Left renal cortex interstitium (tissue), 4 donors: Measurements from ENCODE around the gene FNDC7. TPM values are rescaled to one million over a fixed set of nuclear protein-coding genes. Genes with fewer than 3 reads are reported as not detected.
"Not testable (repeated sequence)": the region's sequence is repeated elsewhere in the genome, so short reads cannot be mapped to it uniquely, and the experiment has no call there.

Source experiments
- DNase-seq, 4 donors: peaks; one replicate each; pipeline ENCODE4 v3.0.0-alpha.2; 2013; ENCODE audit warnings: low read depth in 4 of 4, low spot score in 2 of 4, missing footprints in 1 of 4
- polyA plus RNA-seq, 4 donors: library from polyadenylated mRNA; unstranded; fragments of 120-200 nt; gene quantifications; one replicate each; pipeline ENCODE4 v1.2.1, GENCODE V29; 2013; ENCODE audit not compliant: insufficient read length in 4 of 4

The FNDC7 gene
- polyA plus RNA-seq, 4 donors = not detected

DNA sequence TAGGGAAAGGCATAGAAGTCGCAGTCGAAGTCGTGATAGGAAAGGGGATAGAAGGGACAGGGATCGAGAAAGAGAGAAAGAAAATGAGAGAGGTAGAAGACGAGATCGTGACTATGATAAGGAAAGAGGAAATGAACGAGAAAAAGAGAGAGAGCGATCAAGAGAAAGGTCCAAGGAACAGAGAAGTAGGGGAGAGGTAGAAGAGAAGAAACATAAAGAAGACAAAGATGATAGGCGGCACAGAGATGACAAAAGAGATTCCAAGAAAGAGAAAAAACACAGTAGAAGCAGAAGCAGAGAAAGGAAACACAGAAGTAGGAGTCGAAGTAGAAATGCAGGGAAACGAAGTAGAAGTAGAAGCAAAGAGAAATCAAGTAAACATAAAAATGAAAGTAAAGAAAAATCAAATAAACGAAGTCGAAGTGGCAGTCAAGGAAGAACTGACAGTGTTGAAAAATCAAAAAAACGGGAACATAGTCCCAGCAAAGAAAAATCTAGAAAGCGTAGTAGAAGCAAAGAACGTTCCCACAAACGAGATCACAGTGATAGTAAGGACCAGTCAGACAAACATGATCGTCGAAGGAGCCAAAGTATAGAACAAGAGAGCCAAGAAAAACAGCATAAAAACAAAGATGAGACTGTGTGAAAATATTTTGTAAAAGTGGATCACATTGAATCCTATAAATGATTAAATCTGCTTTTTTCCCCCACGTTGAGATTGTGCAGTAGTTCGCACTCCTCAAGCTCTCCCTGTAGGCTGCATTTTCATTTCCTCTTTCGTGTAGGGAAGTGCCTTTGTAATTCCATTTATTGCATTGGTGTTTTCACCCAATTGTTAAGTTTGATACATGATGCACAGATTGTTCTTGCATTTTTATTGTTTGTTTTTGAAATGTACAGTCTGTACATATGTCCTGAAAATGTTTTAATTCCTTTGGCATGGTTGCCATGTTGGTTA, 13.1 kb upstream of the FNDC7 start:
- DNase-seq = no peak

DNA sequence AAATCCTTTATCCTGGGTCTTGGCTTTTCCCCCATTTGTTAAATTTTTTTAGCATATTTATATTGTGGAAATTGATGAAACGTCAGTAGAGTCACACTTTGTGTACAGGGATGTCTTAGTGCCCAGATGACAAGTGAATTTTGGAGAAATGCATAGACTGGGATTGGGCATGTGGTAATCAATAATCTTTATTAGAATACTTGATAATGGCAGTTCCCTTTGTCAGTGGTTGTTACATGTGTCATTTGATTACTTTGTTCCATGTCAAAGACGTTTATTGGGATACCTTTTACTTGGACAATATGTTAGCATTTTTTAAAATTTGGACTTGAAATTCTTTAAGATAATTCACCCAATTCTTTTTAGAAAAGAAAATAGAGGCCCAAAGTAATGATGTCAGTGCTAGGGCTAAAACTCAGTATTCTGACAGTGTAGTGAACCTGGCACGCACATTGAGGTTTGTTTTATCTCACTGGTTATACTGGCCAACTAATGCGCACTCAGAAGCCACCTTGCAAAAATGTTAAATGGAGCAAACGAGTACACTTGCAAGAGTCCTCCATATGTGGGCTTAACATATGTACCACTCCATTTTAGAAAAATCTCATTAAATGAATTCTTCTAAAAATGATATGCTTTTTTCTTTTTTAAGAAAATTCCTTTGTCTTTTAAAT, 11.4 kb upstream of the FNDC7 start:
- DNase-seq = no peak

DNA sequence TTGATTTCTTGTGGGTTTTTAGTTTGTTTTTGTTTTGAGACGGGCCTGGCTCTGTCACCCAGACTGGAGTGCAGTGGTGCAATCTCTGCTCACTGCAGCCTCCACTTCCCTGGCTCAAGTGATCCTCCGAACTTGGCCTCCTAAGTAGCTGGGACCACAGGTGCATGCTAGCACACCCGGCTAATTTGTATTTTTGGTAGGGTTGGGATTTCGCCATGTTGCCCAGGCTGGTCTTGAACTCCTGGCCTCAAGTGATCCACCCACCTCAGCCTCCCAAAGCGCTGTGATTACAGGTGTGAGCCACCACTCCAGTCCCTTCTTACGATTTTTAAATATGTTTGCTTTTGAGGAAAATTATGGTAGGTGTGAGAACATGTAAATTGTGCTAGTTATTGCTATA, 10.6 kb upstream of the FNDC7 start:
- DNase-seq = not testable (repeated sequence)

DNA sequence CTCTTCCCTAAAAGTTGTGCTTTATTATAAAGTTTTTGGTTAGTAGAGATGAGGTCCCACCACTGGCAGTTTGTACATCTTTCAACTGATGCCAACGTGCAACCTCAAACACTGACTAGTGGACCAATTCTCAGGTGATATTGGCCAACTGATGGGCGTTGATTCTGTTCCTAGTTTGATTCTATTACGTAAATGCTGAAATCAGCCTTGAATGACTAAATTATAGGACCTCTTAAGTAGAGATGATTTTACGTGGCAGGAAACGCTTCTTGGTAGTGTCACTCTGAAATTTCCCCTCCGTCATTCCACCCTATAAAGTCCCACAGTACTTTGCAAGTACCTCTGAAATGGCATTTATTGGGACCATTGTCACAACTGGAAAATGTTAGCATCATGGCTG, 8.8 kb upstream of the FNDC7 start:
- no peak for DNase-seq

DNA sequence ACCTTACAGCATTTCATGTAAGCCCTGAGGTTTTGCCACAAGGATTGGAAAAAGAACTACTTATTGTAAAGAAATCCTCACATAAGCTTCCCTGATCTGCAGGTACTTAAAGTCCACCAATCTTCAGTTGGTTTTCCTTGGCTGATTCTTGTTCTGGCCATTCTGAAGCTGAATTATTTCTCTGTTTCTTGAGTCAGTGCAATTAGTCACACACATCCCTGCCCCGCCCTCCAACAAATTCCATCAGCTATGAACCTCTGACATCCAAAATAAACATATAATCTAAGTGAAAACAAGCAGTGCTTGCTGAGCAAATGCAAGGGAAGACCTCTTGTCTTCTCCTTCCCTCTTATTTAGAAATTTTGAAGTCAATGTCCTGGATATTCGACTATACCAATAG, 8.2 kb upstream of the FNDC7 start:
- no peak for DNase-seq

DNA sequence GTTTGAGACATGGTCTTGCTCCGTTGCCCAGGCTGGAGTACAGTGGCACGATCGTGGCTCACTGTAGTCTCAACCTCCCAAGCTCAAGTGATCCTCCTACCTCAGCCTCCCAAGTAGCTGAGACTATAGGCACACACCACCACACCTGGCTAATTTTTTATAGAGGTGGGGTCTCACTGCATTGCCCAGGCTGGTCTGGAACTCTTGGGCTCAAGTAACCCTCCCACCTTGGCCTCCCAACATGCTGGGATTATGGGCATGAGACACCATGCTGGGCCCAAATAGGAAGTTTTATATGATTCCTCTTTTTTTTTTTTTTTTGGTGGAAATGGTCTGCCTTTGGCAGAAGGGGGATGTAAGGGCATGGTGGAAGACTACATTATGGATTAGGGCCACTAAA, 6.1 kb upstream of the FNDC7 start:
- DNase-seq = no peak

DNA sequence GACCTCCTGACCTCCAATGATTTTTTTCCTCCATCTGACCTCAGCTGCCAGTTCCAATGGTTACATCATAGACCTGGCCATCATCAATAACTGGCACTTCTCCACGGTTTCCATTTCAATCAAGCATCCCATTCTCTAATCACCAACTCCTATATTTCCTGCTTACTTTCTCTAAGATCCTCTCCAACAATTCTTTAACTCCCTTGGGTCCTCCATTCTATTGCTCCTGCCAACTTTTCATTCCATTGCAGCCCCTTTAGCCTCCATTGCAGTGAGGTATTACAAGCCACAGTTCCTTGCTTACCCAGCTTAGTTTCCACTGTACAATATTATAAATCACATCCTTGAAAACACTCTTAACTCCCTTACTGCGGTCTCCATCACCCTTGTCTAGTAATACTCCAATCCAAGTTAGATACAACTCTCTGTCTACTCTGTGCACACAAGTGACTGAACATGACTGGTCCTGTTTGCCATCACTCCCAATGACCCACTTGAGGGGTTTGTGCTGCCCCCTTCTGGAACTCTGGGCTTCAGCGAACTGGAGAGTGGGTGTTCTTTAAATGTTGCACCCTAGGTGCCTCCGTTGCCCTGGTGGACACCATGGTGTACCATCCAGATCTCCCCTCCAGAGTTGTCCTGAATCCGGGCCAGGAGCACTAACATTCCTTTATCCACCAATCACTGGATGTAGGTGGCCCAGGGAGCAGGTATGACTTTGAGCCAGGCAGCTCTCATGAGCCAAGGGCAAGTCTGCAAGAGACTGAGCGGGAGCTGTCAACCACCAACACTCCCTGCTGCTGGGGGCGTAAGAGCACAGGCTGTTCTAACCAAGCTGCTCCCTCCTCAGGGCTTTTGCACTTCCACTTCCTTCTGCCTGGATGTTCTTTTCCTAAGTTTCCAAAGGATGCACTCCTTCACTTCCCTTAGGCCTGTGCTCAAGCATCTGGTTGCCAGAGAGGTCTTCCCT, 3.7 kb upstream of the FNDC7 start:
- no peak for DNase-seq

DNA sequence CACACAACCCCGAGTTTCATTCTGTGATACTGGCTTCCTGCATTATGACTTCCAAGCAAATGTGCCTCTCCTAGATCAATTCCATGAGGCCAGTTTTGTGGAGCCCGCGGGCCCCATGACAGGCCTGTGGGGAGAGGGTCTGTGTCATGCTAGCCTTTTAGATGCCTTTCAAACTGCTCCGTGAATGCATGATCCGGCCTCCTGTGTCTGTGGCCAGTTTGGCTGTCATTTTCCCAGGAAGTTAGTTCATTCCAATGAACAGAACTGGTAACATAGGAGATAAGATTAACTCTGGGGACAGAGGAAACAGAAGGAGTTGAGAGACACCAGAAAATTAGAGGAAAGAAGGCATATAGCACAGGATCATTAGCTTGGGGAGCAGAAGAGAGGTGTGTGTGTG, 3.2 kb downstream of the FNDC7 start:
- DNase-seq = no peak

DNA sequence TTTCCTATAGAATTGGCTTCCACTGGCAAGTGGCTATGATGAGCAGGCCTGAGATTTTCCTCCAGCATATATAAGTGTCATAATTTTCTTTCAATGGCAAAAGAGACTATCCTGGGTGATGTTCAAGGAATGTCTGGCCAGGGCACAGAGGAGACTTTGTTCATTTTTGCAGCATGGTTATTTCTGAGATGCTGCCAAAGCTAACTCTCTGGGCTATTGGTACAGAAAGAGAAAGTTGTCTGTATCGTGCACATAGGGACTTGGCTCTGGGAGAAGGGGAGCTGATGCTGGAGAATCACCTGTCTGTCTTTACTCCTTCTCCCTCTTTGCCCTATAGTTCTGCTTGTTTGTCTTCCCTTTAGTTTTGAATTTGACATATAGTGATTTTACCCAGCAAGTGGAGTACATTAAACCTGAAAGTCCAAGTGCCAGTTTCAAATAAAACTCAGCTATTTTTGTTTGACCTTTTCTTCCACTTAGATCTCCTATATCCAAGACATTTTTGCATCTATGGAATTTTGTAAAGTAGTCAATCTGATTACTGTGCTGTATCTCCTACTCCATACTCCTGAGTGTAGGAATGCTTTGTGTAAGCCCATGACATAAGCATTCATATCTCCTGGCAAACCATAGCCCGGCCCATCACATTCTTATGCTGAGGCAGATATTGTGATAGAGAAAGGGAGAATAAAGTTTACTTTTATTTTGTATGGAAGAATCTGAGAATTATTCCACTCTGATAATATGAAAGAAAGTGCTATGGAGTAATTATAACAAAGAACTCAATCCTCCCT, 3.9 kb downstream of the FNDC7 start:
- DNase-seq = no peak

DNA sequence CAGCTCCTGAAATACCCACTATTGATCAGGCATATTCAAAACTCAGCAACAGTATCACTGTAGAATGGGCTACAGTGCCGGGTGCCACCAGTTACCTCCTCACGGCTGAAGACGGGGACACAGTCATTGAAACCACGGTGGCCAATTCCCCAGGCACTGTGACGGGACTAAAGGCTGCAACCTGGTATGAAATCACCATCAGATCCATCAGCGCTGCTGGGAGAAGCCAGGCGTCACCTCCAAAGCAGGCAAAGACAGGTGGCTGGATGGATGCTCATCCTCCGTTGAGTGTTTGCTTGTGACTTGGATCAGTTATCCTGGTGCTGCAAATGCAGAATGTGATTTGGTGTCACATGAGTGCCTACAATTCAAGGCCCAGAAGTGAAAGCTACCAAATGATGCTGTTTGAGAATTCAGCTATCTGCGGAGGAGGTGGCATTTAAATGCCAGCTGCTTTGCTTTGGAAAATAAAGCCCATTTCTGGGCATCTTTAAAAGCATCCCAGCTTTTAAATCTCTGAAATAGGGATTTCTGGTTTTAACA, 5.1 kb downstream of the FNDC7 start:
- no peak for DNase-seq

DNA sequence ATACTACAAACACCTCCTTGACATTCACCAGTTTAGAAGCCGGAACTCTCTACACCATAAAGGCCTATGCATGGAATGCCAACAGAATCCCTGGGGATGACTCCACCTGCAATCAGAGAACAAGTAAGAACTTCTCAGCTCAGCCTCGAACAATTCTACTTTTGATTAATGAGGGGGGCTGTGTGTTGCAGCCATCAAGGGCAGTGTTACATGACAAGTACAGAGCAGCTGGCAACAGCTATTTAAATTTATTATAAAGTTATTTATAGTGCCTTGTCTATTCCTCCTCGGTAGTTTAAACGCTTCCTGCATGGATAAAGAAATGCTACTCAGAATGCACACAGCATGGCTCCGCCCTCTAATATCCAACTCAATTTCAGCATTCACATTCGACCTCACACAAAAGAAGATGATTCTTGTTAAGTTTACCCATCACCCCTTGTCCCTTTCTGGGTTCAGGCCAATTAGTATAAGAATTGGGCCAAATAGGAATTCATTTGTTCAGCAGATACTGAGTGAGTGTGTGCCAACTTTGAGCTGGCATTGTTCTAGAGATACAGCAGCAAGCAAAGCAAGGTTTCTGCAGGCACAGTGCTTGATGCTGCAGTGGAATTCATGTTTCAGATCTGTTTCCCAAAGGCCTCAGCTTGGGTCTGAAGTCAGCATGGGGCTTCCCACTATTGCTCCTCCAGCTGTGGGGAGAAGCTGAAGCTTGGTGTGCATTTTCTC, 6.4 kb downstream of the FNDC7 start:
- DNase-seq = no peak

DNA sequence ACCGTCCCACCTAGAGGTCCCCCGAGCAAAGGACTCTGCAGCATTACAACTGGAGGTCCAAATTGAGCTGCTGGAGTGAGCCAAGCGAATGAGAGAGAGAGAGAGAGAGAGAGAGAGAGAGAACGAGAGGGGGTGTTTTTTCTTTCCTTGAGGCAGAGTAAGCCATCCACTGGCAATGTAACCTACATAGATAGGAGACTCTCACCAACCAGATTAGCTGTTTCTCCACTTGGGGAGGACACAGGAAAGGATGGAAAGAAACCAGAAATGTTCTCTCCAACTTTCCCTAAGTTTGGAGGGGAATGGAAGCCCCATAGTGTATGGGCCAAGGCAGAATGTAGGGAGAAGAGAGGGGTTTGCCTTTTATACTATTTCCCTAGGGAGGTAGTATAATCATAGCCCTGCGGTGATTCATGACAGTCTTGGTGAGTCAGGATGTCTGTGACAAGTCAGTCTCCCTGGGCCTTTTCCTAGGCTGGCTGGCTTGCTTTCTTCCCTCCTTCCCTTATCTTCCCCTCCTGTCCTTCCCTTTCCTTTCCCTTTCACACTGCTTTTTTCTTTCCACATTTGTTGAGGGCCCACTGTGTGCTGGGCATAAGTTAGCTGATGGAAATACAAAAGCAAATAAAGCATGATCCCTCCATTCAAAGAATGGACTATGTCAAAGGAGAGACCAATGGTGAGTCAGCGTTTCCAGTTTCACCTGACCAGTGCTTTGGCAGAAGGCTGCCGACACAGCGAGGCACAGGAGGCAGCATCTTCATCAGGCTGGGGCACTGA, 7.1 kb downstream of the FNDC7 start:
- no peak for DNase-seq

DNA sequence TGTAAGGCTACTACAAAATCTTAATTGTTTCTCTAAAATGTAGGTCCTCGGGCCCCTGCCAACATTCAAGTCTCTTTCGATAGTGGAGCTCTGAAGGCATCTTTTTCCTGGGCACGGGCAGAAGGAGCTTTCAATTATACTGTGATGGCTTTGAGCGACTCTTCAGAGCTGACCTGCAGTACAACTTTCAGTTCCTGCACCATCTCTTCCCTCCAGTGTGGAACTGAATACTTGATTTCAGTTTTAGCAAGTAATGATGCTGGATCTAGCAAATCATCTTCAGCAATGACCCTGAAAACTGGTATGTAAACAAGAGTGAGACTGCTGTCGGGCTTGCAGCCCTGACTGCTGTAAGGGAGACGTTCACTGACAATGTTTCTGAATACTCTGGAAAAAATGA, 9.6 kb downstream of the FNDC7 start:
- DNase-seq = no peak

DNA sequence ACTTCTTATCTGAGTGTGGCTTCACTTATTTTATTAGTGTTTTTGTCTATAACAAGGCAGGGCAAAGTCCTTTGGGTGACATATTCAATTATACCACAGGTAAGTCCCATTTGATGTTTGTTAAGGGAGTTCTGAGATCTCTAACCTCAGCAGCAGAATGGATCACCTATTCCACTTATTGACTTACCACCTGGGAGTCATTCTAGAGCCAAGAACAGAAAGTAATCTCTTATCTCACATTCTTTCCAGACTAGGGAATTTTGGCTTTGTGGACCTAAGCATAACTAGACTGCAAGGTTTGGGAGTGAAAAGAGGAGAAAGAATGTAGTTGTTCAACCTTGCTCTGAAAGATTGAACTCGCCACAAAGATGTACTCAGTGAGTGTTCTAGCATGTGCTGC, 13.2 kb downstream of the FNDC7 start:
- no peak for DNase-seq

DNA sequence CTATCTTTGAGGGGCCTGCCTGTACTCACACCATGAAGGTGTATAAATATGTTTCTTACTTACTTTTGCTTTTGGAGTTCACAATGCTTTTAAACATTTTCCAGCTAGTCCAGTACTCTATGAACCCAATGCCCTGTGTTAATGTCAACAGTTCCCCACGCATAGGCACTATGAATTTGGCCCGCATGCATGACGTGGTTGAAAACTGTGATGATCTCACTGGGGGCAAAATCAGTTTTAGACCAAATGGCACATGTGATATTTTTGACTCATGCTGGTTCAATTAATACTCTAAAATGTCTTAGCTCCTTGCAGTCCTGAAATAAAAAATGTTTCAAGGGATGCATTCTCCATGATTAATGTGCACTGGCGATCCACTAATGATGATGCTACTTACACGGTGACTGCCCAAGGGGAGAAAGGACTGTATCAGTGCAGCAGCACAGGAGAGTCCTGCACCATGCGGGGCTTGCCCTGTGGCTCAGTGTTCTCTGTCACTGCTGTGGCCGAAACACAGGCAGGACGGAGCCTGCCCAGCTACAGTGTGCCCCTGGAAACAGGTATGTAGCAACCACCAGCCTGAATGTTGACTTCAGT, 15.7 kb downstream of the FNDC7 start:
- DNase-seq = no peak

DNA sequence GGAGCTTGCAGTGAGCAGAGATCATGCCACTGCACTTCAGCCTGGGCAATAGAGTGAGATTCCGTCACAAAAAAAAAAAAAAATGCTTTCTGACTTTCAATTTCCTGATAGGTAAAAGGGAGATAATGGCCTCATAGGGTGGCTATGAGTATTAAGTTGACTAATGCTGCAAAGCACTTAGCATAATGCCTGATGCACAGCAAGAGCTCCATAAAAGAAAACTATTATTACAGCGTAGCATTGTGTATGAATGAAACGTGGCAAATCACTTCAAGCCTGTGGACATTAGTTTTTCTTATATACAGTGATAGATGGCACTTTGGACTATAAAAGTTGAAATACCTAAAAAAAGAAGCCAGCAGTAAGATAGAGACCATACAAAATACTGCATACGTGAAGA, 16.8 kb downstream of the FNDC7 start:
- no peak for DNase-seq

DNA sequence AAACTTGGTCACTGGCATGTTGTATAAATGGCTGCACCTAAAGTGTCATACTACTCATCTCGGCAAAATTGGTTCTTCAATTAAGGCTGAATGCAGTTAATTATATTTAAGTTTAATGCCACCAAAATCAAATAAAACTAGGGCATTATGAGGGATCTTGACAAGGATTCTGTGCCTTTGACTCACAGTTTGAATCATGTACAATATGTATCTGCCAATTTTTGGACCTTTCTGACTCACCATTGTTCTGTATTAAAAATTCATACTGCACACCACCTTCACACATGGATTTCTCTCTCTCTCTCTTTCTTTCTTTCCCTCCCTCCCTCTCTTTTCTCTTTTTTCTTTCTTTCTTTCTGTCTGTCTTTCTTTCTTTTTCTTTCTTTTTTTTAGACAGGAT, 19.7 kb downstream of the FNDC7 start:
- no peak for DNase-seq
